Cardiac muscle cell (in vitro differentiated cells and primary cell): ENCODE measurements around the gene HOXD8. TPM values are rescaled to one million over a fixed set of nuclear protein-coding genes. Genes with fewer than 3 reads are reported as not detected.

Experiments used
- DNase-seq, 2 donors: peaks; one replicate each; pipeline versions ENCODE4 v3.0.0 to v3.0.0-alpha.2; 2010 to 2017; ENCODE audit warnings: low read depth in 1 of 2, low spot score in 1 of 2
- H3K27ac ChIP-seq: fragments of 200-600 bp; sonication (generic); 2 replicates; pipeline ENCODE4 v1.5.1; 2016
- H3K27me3 ChIP-seq: fragments of 200-600 bp; sonication (generic); 2 replicates; pipeline ENCODE4 v1.6.0; 2016; ENCODE audit warnings: control low read depth
- H3K36me3 ChIP-seq: fragments of 200-600 bp; sonication (generic); 2 replicates; pipeline ENCODE4 v1.5.1; 2016; ENCODE audit warnings: control low read depth
- H3K4me1 ChIP-seq: fragments of 200-600 bp; sonication (generic); 2 replicates; pipeline ENCODE4 v1.8.1; 2017; ENCODE audit warnings: low read depth, mild to moderate bottlenecking, mixed run types
- H3K4me3 ChIP-seq: fragments of 200-600 bp; sonication (generic); 2 replicates; pipeline ENCODE4 v1.5.1; 2016; ENCODE audit warnings: mild to moderate bottlenecking
- H3K9me3 ChIP-seq: fragments of 200-600 bp; sonication (generic); 2 replicates; pipeline ENCODE4 v1.5.1; 2017; ENCODE audit warnings: low read depth, mild to moderate bottlenecking, control low read depth
- polyA plus RNA-seq: library from polyadenylated mRNA; unstranded; fragments of >200 nt; fragmentation: Nextera tagmentation; extraction: Ambion mirVana; gene quantifications from 2 replicates; pipeline ENCODE4 v1.2.1, GENCODE V29; 2016
- total RNA-seq: library from RNA; depleted of rRNA; stranded (reverse); fragments of >200 nt; gene quantifications from 2 replicates; pipeline ENCODE4 v1.2.3, GENCODE V29; 2016
- TF ChIP-seq, protein P1 (sequence below): IDR thresholded peaks from 2 replicates; pipeline ENCODE4 v1.5.1; 2012; ENCODE audit warnings: low read depth, mild to moderate bottlenecking, low read length

HOXD8 gene
- total and polyA plus RNA-seq, 2 experiments from 2014 or later: not detected

DNA sequence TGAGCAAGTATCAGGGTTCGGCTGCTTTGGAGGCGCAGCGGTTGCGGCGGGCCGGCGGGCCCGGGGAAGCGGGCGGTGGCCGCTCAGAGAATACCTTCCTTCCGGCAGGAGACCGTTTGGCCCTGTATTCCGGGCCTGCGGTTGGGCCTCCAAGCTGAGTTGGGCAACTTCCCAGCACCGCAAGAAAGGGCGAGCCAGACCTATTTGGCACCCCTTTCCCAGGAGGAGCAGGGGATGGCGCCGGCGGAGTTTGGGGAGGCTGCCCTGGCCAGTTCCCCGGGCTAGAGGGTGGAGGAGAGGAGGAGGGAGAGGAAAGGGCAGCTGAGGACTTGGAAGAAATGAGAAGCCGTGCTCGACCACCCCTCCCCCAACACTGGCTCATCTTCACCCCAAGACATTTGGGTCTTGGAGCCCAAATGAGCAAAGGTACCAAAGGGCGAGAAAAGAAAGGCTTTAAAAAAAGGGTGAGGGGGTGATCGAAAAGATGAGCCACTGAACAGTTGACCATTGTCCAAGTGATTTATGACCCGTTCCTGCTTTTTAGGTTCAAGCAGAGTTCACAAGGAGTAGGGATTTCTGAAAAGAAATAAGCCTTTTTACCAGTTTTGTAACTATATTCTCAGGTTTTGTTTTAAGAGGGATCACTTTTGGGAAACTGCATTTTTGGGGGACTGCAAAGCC is 36.0 kb downstream of the HOXD8 start:
- Histone ChIP-seq H3K4me3 (no peak overlapping the region), H3K27me3 (peaks cover 100% of the 10 kb centered on the region), H3K9me3 (no peaks in the 10 kb centered on the region), H3K36me3 (no peaks in the 10 kb centered on the region), H3K4me1 (no peaks in the 10 kb centered on the region), H3K27ac (no peak overlapping the region)
- TF ChIP-seq, protein P1, sequence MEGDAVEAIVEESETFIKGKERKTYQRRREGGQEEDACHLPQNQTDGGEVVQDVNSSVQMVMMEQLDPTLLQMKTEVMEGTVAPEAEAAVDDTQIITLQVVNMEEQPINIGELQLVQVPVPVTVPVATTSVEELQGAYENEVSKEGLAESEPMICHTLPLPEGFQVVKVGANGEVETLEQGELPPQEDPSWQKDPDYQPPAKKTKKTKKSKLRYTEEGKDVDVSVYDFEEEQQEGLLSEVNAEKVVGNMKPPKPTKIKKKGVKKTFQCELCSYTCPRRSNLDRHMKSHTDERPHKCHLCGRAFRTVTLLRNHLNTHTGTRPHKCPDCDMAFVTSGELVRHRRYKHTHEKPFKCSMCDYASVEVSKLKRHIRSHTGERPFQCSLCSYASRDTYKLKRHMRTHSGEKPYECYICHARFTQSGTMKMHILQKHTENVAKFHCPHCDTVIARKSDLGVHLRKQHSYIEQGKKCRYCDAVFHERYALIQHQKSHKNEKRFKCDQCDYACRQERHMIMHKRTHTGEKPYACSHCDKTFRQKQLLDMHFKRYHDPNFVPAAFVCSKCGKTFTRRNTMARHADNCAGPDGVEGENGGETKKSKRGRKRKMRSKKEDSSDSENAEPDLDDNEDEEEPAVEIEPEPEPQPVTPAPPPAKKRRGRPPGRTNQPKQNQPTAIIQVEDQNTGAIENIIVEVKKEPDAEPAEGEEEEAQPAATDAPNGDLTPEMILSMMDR: no peak
- no peak for DNase-seq

DNA sequence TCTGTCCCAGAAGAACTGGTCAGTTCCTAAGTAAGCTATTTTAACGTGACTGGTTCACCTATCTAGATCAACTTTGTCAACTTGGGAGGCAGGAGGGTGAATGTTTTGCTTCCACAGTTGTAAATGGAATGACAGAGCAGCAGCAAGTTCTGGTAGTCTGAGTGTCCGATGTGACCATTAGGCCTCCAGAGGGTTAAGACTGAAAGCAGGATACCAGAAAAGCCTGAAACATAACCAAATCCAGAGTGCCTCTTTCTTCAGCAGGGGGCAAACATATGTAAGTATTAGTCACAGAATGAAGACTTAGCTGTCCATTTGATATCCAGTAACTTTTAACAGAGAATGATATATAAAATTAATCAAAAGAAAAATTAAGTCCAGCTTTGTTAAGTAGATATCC is 36.8 kb downstream of the HOXD8 start:
- no peaks in the 10 kb centered on the region for H3K36me3 ChIP-seq
- no peak overlapping the region for H3K27ac ChIP-seq
- H3K27me3 ChIP-seq: peaks cover 100% of the 10 kb centered on the region
- TF ChIP-seq, protein P1: no peak
- no peak for DNase-seq
- H3K4me3 ChIP-seq: no peak overlapping the region
- no peaks in the 10 kb centered on the region for H3K4me1 ChIP-seq
- H3K9me3 ChIP-seq: no peaks in the 10 kb centered on the region

DNA sequence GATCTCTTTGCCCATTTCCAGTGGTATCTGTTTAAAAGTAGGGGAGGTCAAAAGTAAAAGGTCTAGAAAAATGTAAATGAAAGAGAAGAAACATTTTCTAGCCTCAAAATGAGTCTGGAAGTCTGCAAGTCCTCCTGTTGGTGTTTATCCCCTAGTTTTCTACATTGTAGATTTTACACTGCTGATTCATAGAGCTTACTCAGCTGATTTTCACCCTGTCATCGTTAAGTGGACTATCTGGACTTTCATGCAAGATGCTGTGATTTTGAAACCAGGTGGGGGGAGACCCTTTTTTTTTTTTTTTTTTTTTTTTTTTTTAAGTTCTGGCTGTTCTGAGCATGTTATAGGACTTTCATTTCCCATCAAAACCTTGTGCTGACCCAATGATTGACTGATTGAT is 37.9 kb downstream of the HOXD8 start:
- Histone ChIP-seq H3K27me3 (peaks cover 100% of the 10 kb centered on the region), H3K4me1 (no peaks in the 10 kb centered on the region), H3K36me3 (no peaks in the 10 kb centered on the region), H3K9me3 (no peaks in the 10 kb centered on the region), H3K4me3 (no peak overlapping the region), H3K27ac (no peak overlapping the region)
- TF ChIP-seq, protein P1: no peak
- DNase-seq: no peak

DNA sequence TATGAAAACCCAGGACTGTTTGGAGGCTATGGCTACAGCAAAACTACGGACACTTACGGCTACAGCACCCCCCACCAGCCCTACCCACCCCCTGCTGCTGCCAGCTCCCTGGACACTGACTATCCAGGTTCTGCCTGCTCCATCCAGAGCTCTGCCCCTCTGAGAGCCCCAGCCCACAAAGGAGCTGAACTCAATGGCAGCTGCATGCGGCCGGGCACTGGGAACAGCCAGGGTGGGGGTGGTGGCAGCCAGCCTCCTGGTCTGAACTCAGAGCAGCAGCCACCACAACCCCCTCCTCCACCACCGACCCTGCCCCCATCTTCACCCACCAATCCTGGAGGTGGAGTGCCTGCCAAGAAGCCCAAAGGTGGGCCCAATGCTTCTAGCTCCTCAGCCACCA is 39.7 kb downstream of the HOXD8 start:
- H3K9me3 ChIP-seq: no peaks in the 10 kb centered on the region
- no peaks in the 10 kb centered on the region for H3K36me3 ChIP-seq
- H3K4me1 ChIP-seq: no peaks in the 10 kb centered on the region
- H3K4me3 ChIP-seq: no peak overlapping the region
- H3K27me3 ChIP-seq: peaks cover 100% of the 10 kb centered on the region
- DNase-seq: no peak
- no peak overlapping the region for H3K27ac ChIP-seq
- TF ChIP-seq, protein P1: no peak

DNA sequence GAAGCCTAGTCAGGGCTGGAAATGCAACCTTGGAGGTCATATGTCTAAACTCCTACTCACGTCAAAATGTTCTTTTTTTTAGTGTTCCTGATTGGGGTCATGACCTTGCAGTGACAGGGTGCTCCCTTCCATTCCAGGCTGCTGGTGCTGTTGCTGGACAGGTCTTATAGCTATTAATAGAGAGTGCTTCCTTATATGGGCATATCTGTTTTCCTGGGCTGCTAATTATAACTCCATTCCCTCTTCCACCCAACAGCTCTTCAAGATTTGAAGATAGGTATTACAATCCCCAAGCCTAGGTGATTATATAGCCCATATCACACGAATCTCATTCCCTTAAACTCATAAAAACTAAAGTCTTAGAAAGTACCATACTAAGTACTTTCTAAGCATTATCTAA is 40.2 kb downstream of the HOXD8 start:
- Histone ChIP-seq H3K27me3 (peaks cover 100% of the 10 kb centered on the region), H3K9me3 (no peaks in the 10 kb centered on the region), H3K36me3 (no peaks in the 10 kb centered on the region), H3K27ac (no peak overlapping the region), H3K4me1 (no peaks in the 10 kb centered on the region), H3K4me3 (no peak overlapping the region)
- TF ChIP-seq, protein P1: no peak
- no peak for DNase-seq
